Left lung (tissue), 10 donors: Measurements from ENCODE around the gene DNM3. TPM values are rescaled to one million over a fixed set of nuclear protein-coding genes. Genes with fewer than 3 reads are reported as not detected.

Source experiments
- ATAC-seq: fragments of 200-7000 bp; cut with Tn5 transposase; one replicate; pipeline ENCODE4 v1.9.1; 2020; ENCODE audit warnings: moderate library complexity
- DNase-seq, 4 donors: peaks; one replicate each; pipeline ENCODE4 v3.0.0-alpha.2; 2013 to 2020
- H3K27ac ChIP-seq, 2 donors: fragments of 200-600 bp; sonication (generic) in 1 of 2; one replicate each; pipeline versions ENCODE4 v1.5.0 to v1.8.0; 2020 to 2021
- H3K27me3 ChIP-seq, 2 donors: fragments of 200-600 bp; sonication (generic) in 1 of 2; one replicate each; pipeline versions ENCODE4 v1.5.0 to v1.8.0; 2020 to 2021
- H3K36me3 ChIP-seq, 2 donors: fragments of 200-600 bp; sonication (generic) in 1 of 2; one replicate each; pipeline versions ENCODE4 v1.5.0 to v1.8.0; 2020 to 2021
- H3K4me1 ChIP-seq, 2 donors: fragments of 200-600 bp; one replicate each; pipeline ENCODE4 v1.8.0; 2021
- H3K4me3 ChIP-seq, 2 donors: fragments of 200-600 bp; sonication (generic) in 1 of 2; one replicate each; pipeline versions ENCODE4 v1.5.0 to v1.8.0; 2020 to 2021; ENCODE audit warnings: mild to moderate bottlenecking in 1 of 2
- H3K9me3 ChIP-seq, 2 donors: fragments of 200-600 bp; sonication (generic) in 1 of 2; one replicate each; pipeline versions ENCODE4 v1.5.0 to v1.8.0; 2020 to 2021
- intact Hi-C, 2 donors: fragments of 100-400 bp; cut with DNase I; formaldehyde crosslinking; loops; one replicate each; pipeline versions ENCODE4 v1.11.2 to v1.14.2; 2022
- polyA plus RNA-seq, 6 donors: library from polyadenylated mRNA; unstranded; fragments of 120-200 nt; gene quantifications; one replicate each; pipeline ENCODE4 v1.2.1, GENCODE V29; 2013; ENCODE audit not compliant: insufficient read length in 6 of 6
- total RNA-seq, 2 donors: library from RNA; stranded (reverse); fragmentation: NEBNext Ultra II Directional; extraction: Animal tissue kit (Norgen Biotek cat#: 25700); gene quantifications; one replicate each; pipeline ENCODE4 v1.2.1, GENCODE V29; 2021
- TF ChIP-seq, protein P1 (sequence below), 2 donors: fragments of 200-600 bp; sonication (generic) in 1 of 2; IDR thresholded peaks; one replicate each; pipeline versions ENCODE4 v1.5.0 to v1.8.0; 2021; ENCODE audit warnings: antibody characterized with exemption in 2 of 2
- donor health status: DM: no; HTN: yes; CAD: no.
- donor health status: DM: no; HTN: no; CAD: no.

DNM3 gene
- total and polyA plus RNA-seq, 8 donors: 5.2 to 7.7 (median 6.3) TPM

DNA sequence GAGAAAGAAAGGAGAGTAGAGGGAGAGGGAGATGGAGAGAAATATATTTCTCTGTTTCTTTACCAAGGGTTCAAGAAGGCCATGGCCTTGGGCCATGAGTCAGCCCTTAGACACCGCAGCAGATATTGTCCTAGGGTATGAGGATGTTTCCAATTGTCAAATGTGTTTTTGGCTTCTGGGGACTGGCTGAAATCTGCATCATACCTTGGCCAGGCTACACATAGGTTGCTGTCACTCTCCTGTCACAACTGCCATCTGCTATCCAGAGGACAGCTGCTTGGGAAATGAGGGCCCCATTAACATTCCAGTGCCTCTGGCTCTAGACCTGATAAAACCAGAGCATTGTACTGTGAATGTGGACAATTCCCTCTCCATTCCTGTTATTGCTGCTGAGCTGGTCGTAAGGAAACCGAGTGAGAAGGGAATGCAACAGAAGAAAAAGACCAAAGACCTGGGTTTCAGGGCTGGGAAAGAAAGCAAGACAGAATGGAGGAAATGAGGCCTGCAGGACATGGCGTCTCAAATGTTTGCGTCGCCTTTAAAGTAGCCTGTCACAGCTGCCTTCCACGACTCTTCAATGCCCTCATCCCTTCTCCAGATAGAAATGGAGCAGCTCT, 611.3 kb downstream of the DNM3 start:
- Histone ChIP-seq H3K27me3 (no peaks in the 10 kb centered on the region), H3K9me3 (no peaks in the 10 kb centered on the region), H3K27ac (no peak overlapping the region), H3K4me3 (no peak overlapping the region), H3K4me1 (peaks cover 12 to 34% of the 10 kb centered on the region in 2 donors), H3K36me3 (no peaks in the 10 kb centered on the region)
- no peak for DNase-seq
- intact Hi-C loops: loop anchor here in 1 of 2 donors (10.0 kb wide), 1 partner anchor 262 kb away; no protein-coding TSS in a partner anchor
- ATAC-seq: no peak
- TF ChIP-seq, protein P1, sequence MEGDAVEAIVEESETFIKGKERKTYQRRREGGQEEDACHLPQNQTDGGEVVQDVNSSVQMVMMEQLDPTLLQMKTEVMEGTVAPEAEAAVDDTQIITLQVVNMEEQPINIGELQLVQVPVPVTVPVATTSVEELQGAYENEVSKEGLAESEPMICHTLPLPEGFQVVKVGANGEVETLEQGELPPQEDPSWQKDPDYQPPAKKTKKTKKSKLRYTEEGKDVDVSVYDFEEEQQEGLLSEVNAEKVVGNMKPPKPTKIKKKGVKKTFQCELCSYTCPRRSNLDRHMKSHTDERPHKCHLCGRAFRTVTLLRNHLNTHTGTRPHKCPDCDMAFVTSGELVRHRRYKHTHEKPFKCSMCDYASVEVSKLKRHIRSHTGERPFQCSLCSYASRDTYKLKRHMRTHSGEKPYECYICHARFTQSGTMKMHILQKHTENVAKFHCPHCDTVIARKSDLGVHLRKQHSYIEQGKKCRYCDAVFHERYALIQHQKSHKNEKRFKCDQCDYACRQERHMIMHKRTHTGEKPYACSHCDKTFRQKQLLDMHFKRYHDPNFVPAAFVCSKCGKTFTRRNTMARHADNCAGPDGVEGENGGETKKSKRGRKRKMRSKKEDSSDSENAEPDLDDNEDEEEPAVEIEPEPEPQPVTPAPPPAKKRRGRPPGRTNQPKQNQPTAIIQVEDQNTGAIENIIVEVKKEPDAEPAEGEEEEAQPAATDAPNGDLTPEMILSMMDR (IDR thresholded peaks at IDR 0.05): no peak

DNA sequence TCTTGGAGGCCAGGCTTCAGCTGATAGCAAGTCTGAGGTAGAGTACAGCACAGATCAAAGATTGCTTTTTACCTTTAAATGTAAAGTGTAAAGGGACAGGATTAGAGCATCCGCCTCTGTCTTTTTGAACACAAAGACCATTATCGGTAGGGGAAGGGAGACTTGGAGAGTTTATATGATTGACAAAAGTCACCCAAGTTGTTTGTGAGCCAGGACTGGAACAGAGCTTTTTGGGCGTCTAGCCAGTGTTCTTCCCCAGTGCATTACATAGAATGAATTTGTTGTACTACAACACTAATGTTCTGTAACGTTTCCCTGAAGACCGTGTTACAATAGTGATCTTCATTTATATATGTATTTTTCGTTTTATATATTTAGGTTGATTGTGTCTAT, 611.9 kb downstream of the DNM3 start:
- intact Hi-C loops: loop anchor here in 1 of 2 donors (10.0 kb wide), 1 partner anchor 262 kb away; no protein-coding TSS in a partner anchor
- TF ChIP-seq, protein P1 (IDR thresholded peaks at IDR 0.05): no peak
- peaks cover 12 to 29% of the 10 kb centered on the region in 2 donors for H3K4me1 ChIP-seq
- H3K27me3 ChIP-seq: no peaks in the 10 kb centered on the region
- no peaks in the 10 kb centered on the region for H3K36me3 ChIP-seq
- no peak overlapping the region for H3K4me3 ChIP-seq
- no peak for DNase-seq
- no peak for ATAC-seq
- no peaks in the 10 kb centered on the region for H3K9me3 ChIP-seq
- no peak overlapping the region for H3K27ac ChIP-seq

DNA sequence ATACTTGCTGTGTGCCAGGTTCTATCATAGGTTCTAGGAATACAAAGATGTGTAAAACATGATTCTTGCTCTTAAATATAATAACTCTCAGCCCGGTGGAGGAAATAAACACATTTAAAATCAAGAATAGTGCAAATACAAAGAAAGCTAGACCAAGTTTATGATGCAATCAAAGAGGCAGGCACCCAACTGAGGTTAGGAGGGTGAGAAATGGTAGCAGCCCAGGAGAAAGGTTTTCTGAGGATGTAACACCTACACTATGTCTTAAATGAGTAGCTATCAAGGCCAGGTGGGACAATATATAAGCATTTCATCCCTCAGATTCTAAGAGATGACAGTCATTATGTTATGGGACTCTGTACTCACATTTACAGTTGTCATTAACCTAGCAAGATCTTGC, 612.3 kb downstream of the DNM3 start:
- TF ChIP-seq, protein P1 (IDR thresholded peaks at IDR 0.05): no peak
- DNase-seq (no peak), ATAC-seq (no peak)
- Histone ChIP-seq H3K27me3 (no peaks in the 10 kb centered on the region), H3K27ac (no peak overlapping the region), H3K4me1 (peaks cover 12 to 25% of the 10 kb centered on the region in 2 donors), H3K4me3 (no peak overlapping the region), H3K9me3 (no peaks in the 10 kb centered on the region), H3K36me3 (no peaks in the 10 kb centered on the region)
- intact Hi-C loops: loop anchor here in 1 of 2 donors (10.0 kb wide), 1 partner anchor 261 kb away; no protein-coding TSS in a partner anchor

DNA sequence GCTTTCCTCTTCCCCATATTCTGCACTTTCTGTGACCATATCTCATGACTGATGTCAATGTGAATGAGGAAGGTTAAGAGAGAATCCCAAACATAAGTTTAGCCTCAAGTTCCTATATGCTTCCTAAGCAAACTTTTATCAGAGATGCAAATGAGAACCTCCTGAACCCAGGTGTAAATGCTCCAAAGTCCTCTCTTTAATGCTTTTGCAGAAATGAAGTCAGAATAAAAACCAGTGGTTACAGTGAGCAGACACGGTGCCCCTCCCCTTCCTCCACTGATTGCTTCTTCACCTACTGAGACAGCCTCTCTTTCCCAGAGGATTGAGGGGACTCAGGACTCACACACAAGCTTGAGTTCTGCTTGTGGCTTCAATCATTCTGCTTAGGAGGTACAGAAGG, 614.2 kb downstream of the DNM3 start:
- Histone ChIP-seq H3K9me3 (no peaks in the 10 kb centered on the region), H3K36me3 (no peaks in the 10 kb centered on the region), H3K4me1 (peaks cover 4 to 7% of the 10 kb centered on the region in 2 donors), H3K27me3 (no peaks in the 10 kb centered on the region), H3K4me3 (no peak overlapping the region), H3K27ac (no peak overlapping the region)
- ATAC-seq (no peak), DNase-seq (no peak)
- TF ChIP-seq, protein P1 (IDR thresholded peaks at IDR 0.05): no peak
- intact Hi-C loops: loop anchor here in 1 of 2 donors (10.0 kb wide), 1 partner anchor 259 kb away; no protein-coding TSS in a partner anchor

DNA sequence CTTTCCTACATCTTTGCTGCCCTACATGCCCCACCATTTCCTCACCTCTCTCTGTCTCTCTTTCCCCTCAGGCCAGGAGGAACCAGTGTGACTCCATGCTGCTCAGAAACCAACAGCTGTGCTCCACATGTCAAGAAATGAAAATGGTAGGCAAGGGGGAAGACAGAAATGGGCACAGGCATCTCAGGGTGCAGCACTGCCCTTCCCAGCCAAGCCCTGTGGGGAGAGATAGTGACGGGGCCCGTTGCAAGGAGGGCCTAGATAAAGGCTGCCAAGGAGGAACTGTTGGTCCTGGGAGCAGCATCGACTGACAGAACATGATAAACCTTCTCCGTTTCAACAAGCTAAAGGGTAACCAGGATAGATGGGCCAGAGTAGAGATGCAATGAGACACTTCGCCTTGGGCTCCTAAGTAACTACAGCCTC, 615.1 kb downstream of the DNM3 start:
- intact Hi-C loops: loop anchor here in 1 of 2 donors (10.0 kb wide), 1 partner anchor 258 kb away; no protein-coding TSS in a partner anchor
- ATAC-seq: no peak
- H3K9me3 ChIP-seq: no peaks in the 10 kb centered on the region
- TF ChIP-seq, protein P1 (IDR thresholded peaks at IDR 0.05): no peak
- H3K4me1 ChIP-seq: no peaks in the 10 kb centered on the region
- no peak for DNase-seq
- no peaks in the 10 kb centered on the region for H3K36me3 ChIP-seq
- no peak overlapping the region for H3K4me3 ChIP-seq
- H3K27me3 ChIP-seq: no peaks in the 10 kb centered on the region
- H3K27ac ChIP-seq: no peak overlapping the region
